HepG2 (cell line): ENCODE results near the gene ARHGAP21. TPM values are rescaled to one million over a fixed set of nuclear protein-coding genes. Genes with fewer than 3 reads are reported as not detected.

Source experiments
- ATAC-seq: fragments of 200-7000 bp; cut with Tn5 transposase; 3 replicates; pipeline ENCODE4 v1.9.1; 2020; ENCODE audit warnings: mild to moderate bottlenecking, moderate library complexity
- BruUV-seq: library from RNA; stranded (reverse); fragments of 400-500 nt; replicated peaks from 2 replicates; lab custom pipeline; 2021; lab: Mats Ljungman, UMichigan
- CTCF ChIA-PET: fragments of 300-600 bp; formaldehyde crosslinking; extraction: SDS; loops from one replicate; lab custom pipeline; 2021; ENCODE audit warnings: low total read pairs, inconsistent platforms, low intra/inter-chr PET ratio; lab: Yijun Ruan, JAX
- POLR2A ChIA-PET: fragments of 350-600 bp; sonication (Branson Sonifier 250); formaldehyde crosslinking; loops from one replicate; lab custom pipeline; 2020; ENCODE audit warnings: antibody characterized with exemption, inconsistent platforms; lab: Yijun Ruan, JAX
- DNase-seq: peaks from one replicate; pipeline ENCODE4 v3.0.0-alpha.2; 2015; ENCODE audit warnings: low spot score
- FAIRE-seq: peaks from 3 replicates; lab custom pipeline; 2011; peaks lifted over from hg19 to GRCh38; lab: Jason Lieb, UNC
- H2AFZ ChIP-seq: one replicate; pipeline ENCODE4 v1.6.1; 2011; ENCODE audit warnings: low read length, inconsistent platforms
- H3K27ac ChIP-seq: fragments of 300-600 bp; 3 replicates; pipeline ENCODE4 v1.8.0; 2011; ENCODE audit warnings: mixed run types, mild to moderate bottlenecking, mixed read lengths, low read length, inconsistent platforms; ENCODE audit not compliant: insufficient read depth; ENCODE audit errors: extremely low read length
- H3K27me3 ChIP-seq, 2 experiments: fragments of 200-600 bp in 1 of 2; 2 replicates in 1 of 2; 3 replicates in 1 of 2; pipeline versions ENCODE4 v1.6.0 to v1.8.0; 2011; ENCODE audit warnings: low read length in 2 of 2, mild to moderate bottlenecking in 2 of 2, moderate library complexity in 2 of 2, inconsistent platforms in 1 of 2; ENCODE audit not compliant: insufficient read depth in 2 of 2, control insufficient read depth in 1 of 2
- H3K36me3 ChIP-seq, 2 experiments: fragments of 200-600 bp in 1 of 2; replicated peaks in 1 of 2; 2 replicates in 1 of 2; 3 replicates in 1 of 2; pipeline versions ENCODE4 v1.5.1 to v1.8.0; 2011; ENCODE audit warnings: low read length in 2 of 2, inconsistent platforms in 1 of 2; ENCODE audit not compliant: insufficient read depth in 2 of 2, control insufficient read depth in 1 of 2
- H3K4me1 ChIP-seq: 2 replicates; pipeline ENCODE4 v1.5.1; 2012; ENCODE audit warnings: low read length, inconsistent platforms; ENCODE audit not compliant: insufficient read depth
- H3K4me2 ChIP-seq: 2 replicates; pipeline ENCODE4 v1.6.0; 2011; ENCODE audit warnings: low read depth, low read length, inconsistent platforms
- H3K4me3 ChIP-seq, 3 experiments: fragments of 200-600 bp in 1 of 3; sonication (generic), shearing (Covaris generic) in 1 of 3; replicated peaks in 1 of 3; 2 replicates each; pipeline ENCODE4 v1.5.1; 2011 to 2016; ENCODE audit warnings: low read length in 3 of 3, inconsistent platforms in 2 of 3, low read depth in 2 of 3, mild to moderate bottlenecking in 2 of 3, control low read depth in 1 of 3, mixed read lengths in 1 of 3; ENCODE audit not compliant: insufficient read depth in 1 of 3
- H3K79me2 ChIP-seq: one replicate; pipeline ENCODE4 v1.6.1; 2011; ENCODE audit warnings: low read length, inconsistent platforms; ENCODE audit not compliant: insufficient read depth
- H3K9ac ChIP-seq: 2 replicates; pipeline ENCODE4 v1.6.0; 2011; ENCODE audit warnings: mild to moderate bottlenecking, low read depth, low read length, inconsistent platforms; ENCODE audit not compliant: insufficient read depth
- H3K9me3 ChIP-seq: 2 replicates; pipeline ENCODE4 v1.5.1; 2012; ENCODE audit warnings: mild to moderate bottlenecking, low read length
- H4K20me1 ChIP-seq: 2 replicates; pipeline ENCODE4 v1.6.0; 2011; ENCODE audit warnings: inconsistent platforms, mild to moderate bottlenecking, low read length, moderate library complexity; ENCODE audit not compliant: insufficient read depth
- CEBPB ChIP-seq: IDR thresholded peaks from 2 replicates; pipeline ENCODE4 v1.6.1; 2011; ENCODE audit warnings: low read depth, low read length, improper control_type of control experiment, borderline replicate concordance
- DMAP1 ChIP-seq: IDR thresholded peaks from 2 replicates; pipeline ENCODE4 v1.6.1; 2016
- EP300 ChIP-seq, 3 experiments: sonication (generic) in 1 of 3; formaldehyde crosslinking in 1 of 3; IDR thresholded peaks; 2 replicates each; pipeline versions ENCODE4 v1.5.1 to v1.6.1; 2011 to 2020; ENCODE audit warnings: low read depth in 2 of 3, low read length in 2 of 3, borderline replicate concordance in 1 of 3, improper control_type of control experiment in 1 of 3, mild to moderate bottlenecking in 1 of 3, missing genetic modification reagents in 1 of 3, moderate library complexity in 1 of 3
- FOXA3 ChIP-seq: IDR thresholded peaks from 2 replicates; pipeline ENCODE4 v1.6.1; 2016; ENCODE audit warnings: missing genetic modification reagents, missing compliant biosample characterization
- HNRNPLL ChIP-seq: fragments of 200-400 bp; formaldehyde crosslinking; IDR thresholded peaks from 2 replicates; pipeline ENCODE4 v1.6.1; 2017; ENCODE audit warnings: mild to moderate bottlenecking, low read depth, low read length; ENCODE audit not compliant: poor library complexity, severe bottlenecking
- NPAS2 ChIP-seq: sonication (generic); formaldehyde crosslinking; IDR thresholded peaks from 2 replicates; pipeline ENCODE4 v1.8.0; 2022; ENCODE audit warnings: mild to moderate bottlenecking, missing genetic modification reagents, borderline replicate concordance
- PHF21A ChIP-seq: sonication (generic); formaldehyde crosslinking; IDR thresholded peaks from 2 replicates; pipeline ENCODE4 v1.5.0; 2020; ENCODE audit warnings: mild to moderate bottlenecking, missing genetic modification reagents
- RARG ChIP-seq: sonication (generic); formaldehyde crosslinking; IDR thresholded peaks from 2 replicates; pipeline ENCODE4 v1.4.0; 2020; ENCODE audit warnings: low read depth, mild to moderate bottlenecking, missing genetic modification reagents
- RBAK ChIP-seq: sonication (generic); formaldehyde crosslinking; IDR thresholded peaks from 2 replicates; pipeline ENCODE4 v1.5.1; 2020; ENCODE audit warnings: mild to moderate bottlenecking, missing genetic modification reagents
- WIZ ChIP-seq: sonication (generic); formaldehyde crosslinking; IDR thresholded peaks from 2 replicates; pipeline ENCODE4 v1.5.1; 2020; ENCODE audit warnings: mild to moderate bottlenecking, missing genetic modification reagents
- XRCC5 ChIP-seq: fragments of 200-400 bp; formaldehyde crosslinking; optimal IDR thresholded peaks from 2 replicates; pipeline ENCODE3; 2017; ENCODE audit warnings: mild to moderate bottlenecking, low read length
- ZFAT ChIP-seq: sonication (generic); formaldehyde crosslinking; conservative IDR thresholded peaks from 2 replicates; pipeline ENCODE4 v1.8.1; 2023; ENCODE audit warnings: missing genetic modification reagents, inconsistent platforms
- ZNF30 ChIP-seq: sonication (generic); formaldehyde crosslinking; IDR thresholded peaks from 2 replicates; pipeline ENCODE4 v1.5.0; 2020; ENCODE audit warnings: mild to moderate bottlenecking, missing genetic modification reagents
- ZNF33A ChIP-seq: sonication (generic); formaldehyde crosslinking; IDR thresholded peaks from 2 replicates; pipeline ENCODE4 v1.5.1; 2020; ENCODE audit warnings: missing genetic modification reagents, mild to moderate bottlenecking, moderate library complexity, borderline replicate concordance
- ZNF567 ChIP-seq: sonication (generic); formaldehyde crosslinking; IDR thresholded peaks from 2 replicates; pipeline ENCODE4 v1.8.1; 2023; ENCODE audit warnings: mild to moderate bottlenecking, missing genetic modification reagents, borderline replicate concordance
- WGBS: methylation state at CpG from one replicate; pipeline ENCODE4 v1.1.6; 2017; ENCODE audit warnings: low lambda C conversion rate; 5-methylcytosine and 5-hydroxymethylcytosine counted together
- in situ Hi-C: cut with HindIII; loops from 2 replicates; pipeline ENCODE4 v1.10.0; 2017; ENCODE audit warnings: low pct_unique_long_range_greater_than_20kb; ENCODE audit not compliant: extremely low pct_ligation_motif_present
- intact Hi-C: fragments of 100-400 bp; cut with micrococcal nuclease; formaldehyde crosslinking; loops from one replicate; pipeline ENCODE4 v1.10.0; 2022; ENCODE audit not compliant: unreplicated experiment
- polyA plus RNA-seq, 8 experiments: library from polyadenylated mRNA; depleted of rRNA in 3 of 8; stranded (reverse) in 7 of 8; unstranded in 1 of 8; fragments of >200 nt; fragmentation: Illumina TruSeq in 4 of 8; extraction: Trizol in 4 of 8; gene quantifications; 2 replicates each; pipeline versions ENCODE4 v1.2.1 to v1.2.3, GENCODE V29; 2011 to 2016; ENCODE audit warnings: low read depth in 4 of 8, missing spikeins in 1 of 8, mixed read lengths in 1 of 8; ENCODE audit not compliant: insufficient read depth in 1 of 8
- total RNA-seq, 5 experiments: library from RNA; depleted of rRNA; stranded (reverse); fragments of >200 nt; fragmentation: Illumina TruSeq; extraction: Trizol; gene quantifications; 2 replicates each; pipeline ENCODE4 v1.2.3, GENCODE V29; 2016; ENCODE audit warnings: low read depth in 1 of 5
- TF ChIP-seq, protein P1 (sequence below): sonication (generic); formaldehyde crosslinking; IDR thresholded peaks from 2 replicates; pipeline ENCODE4 v1.9.0; 2021; ENCODE audit warnings: mild to moderate bottlenecking, missing genetic modification reagents

Gene ARHGAP21
- total and polyA plus RNA-seq, 2 of the 13 experiments (the other 11 are each of a cell fraction or from before 2014, with no cell fraction given): 23.9 to 26.6 TPM

DNA sequence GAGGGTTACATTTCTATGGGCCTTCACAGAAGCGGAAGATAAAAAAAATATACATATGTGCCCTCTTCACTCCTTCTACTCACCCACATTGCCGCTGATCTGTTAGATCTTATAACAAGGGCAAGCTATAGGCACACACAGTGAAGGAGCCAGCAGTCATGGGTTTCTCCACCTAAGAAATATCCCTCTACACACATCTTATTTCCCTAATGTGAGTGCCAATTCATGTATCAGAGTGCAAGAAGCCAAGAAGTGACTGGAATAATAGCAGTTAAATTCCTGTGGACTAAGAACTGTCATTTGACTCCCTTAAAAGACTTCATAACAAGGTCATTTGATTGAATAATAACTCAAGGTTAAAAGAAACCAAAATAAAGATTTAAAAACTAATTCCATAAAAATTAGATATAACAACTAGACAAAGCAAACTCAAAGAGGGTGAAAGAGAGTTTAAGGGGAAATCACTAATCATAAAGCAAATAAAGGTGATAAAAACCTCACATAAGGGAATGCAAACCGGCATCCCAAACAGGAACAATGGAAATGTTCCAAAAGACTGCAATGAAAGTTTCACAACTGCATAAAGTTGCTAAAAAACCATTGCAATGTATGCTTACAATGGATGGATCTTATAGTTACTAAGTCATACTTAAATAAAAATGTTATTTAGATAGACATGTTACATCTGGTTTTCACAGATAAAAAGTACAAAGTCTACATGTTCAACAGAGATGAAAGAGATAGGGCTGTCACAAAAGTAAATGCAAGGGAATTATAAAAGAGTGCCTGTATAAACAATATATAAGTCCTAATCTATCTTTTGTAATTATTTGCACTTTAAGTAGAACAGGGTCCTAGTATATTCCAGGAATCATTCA lies 42.8 kb downstream of the ARHGAP21 start (continued):
- TF ChIP-seq ZFAT (CRISPR knock-in tag) (no peak), WIZ (no peak), RBAK (CRISPR knock-in tag) (no peak), ZNF567 (CRISPR knock-in tag) (no peak), NPAS2 (CRISPR knock-in tag) (no peak), FOXA3 (CRISPR knock-in tag) (peak; percentile 77), DMAP1 (CRISPR knock-in tag) (no peak), HNRNPLL (no peak), PHF21A (CRISPR knock-in tag) (no peak), EP300 (IDR thresholded peaks at IDR 0.05; ENCODE audit: low read depth in 2 of 2, low read length in 2 of 2) (no peak), EP300 (CRISPR knock-in tag; IDR thresholded peaks at IDR 0.05; ENCODE audit: borderline replicate concordance) (0 out of 2 replicates have a peak, but pooled peaks have one; percentile 12), XRCC5 (no peak)

DNA sequence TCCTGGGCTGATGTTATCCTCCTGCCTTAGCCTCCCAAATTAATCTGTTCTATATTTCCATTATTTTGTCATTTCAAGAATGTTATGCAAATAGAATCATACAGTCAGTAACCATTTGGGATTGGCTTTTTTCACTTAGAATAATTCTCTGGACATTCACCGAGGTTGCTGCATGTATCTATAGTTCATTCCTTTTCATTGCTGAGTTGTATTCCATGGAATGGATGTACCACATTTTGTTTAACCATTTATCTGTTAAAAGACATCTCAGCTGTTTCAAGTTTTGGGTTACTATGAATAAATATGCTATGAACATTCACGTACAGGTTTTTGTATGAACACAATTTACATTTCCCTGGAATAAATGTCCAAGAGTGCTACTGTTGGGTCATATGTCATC lies 44.9 kb downstream of the ARHGAP21 start:
- DNase-seq: no peak
- Histone ChIP-seq H3K36me3 (no peaks in the 10 kb centered on the region), H3K4me3 (no peak overlapping the region), H3K27ac (no peak overlapping the region), H3K4me1 (peaks cover 28% of the 10 kb centered on the region), H3K79me2 (peaks cover 20% of the 10 kb centered on the region), H3K9me3 (no peaks in the 10 kb centered on the region), H2AFZ (no peak overlapping the region), H3K4me2 (no peak overlapping the region), H3K27me3 (no peaks in the 10 kb centered on the region), H3K9ac (no peak overlapping the region), H4K20me1 (peaks cover 4% of the 10 kb centered on the region; the same call in 1 of the 2 replicates)
- intact Hi-C loops: no loop called here
- in situ Hi-C loops: no loop called here
- WGBS: 97% methylated on average over 2 of the region's 2 CpGs
- ChIA-PET CTCF (no interaction called here), POLR2A (no interaction called here)
- no peak for ATAC-seq
- no peak for FAIRE-seq
- no TSS peak for BruUV-seq
- no peak for TF ChIP-seq ZNF33A (CRISPR knock-in tag)
- TF ChIP-seq XRCC5: no peak
- no peak for TF ChIP-seq RARG (CRISPR knock-in tag)
- no peak for TF ChIP-seq CEBPB
- no peak for TF ChIP-seq ZNF30 (CRISPR knock-in tag)
- TF ChIP-seq, protein P1, sequence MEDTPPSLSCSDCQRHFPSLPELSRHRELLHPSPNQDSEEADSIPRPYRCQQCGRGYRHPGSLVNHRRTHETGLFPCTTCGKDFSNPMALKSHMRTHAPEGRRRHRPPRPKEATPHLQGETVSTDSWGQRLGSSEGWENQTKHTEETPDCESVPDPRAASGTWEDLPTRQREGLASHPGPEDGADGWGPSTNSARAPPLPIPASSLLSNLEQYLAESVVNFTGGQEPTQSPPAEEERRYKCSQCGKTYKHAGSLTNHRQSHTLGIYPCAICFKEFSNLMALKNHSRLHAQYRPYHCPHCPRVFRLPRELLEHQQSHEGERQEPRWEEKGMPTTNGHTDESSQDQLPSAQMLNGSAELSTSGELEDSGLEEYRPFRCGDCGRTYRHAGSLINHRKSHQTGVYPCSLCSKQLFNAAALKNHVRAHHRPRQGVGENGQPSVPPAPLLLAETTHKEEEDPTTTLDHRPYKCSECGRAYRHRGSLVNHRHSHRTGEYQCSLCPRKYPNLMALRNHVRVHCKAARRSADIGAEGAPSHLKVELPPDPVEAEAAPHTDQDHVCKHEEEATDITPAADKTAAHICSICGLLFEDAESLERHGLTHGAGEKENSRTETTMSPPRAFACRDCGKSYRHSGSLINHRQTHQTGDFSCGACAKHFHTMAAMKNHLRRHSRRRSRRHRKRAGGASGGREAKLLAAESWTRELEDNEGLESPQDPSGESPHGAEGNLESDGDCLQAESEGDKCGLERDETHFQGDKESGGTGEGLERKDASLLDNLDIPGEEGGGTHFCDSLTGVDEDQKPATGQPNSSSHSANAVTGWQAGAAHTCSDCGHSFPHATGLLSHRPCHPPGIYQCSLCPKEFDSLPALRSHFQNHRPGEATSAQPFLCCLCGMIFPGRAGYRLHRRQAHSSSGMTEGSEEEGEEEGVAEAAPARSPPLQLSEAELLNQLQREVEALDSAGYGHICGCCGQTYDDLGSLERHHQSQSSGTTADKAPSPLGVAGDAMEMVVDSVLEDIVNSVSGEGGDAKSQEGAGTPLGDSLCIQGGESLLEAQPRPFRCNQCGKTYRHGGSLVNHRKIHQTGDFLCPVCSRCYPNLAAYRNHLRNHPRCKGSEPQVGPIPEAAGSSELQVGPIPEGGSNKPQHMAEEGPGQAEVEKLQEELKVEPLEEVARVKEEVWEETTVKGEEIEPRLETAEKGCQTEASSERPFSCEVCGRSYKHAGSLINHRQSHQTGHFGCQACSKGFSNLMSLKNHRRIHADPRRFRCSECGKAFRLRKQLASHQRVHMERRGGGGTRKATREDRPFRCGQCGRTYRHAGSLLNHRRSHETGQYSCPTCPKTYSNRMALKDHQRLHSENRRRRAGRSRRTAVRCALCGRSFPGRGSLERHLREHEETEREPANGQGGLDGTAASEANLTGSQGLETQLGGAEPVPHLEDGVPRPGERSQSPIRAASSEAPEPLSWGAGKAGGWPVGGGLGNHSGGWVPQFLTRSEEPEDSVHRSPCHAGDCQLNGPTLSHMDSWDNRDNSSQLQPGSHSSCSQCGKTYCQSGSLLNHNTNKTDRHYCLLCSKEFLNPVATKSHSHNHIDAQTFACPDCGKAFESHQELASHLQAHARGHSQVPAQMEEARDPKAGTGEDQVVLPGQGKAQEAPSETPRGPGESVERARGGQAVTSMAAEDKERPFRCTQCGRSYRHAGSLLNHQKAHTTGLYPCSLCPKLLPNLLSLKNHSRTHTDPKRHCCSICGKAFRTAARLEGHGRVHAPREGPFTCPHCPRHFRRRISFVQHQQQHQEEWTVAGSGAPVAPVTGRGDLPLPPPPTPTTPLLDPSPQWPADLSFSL (CRISPR knock-in tag): no peak
